HepG2 (cell line): Measurements from ENCODE around the gene MRPL36. TPM values are rescaled to one million over a fixed set of nuclear protein-coding genes. Genes with fewer than 3 reads are reported as not detected.

Source experiments
- ATAC-seq: fragments of 200-7000 bp; cut with Tn5 transposase; 3 replicates; pipeline ENCODE4 v1.9.1; 2020; ENCODE audit warnings: mild to moderate bottlenecking, moderate library complexity
- BruUV-seq: library from RNA; stranded (reverse); fragments of 400-500 nt; replicated peaks from 2 replicates; lab custom pipeline; 2021; lab: Mats Ljungman, UMichigan
- CTCF ChIA-PET: fragments of 300-600 bp; formaldehyde crosslinking; extraction: SDS; loops from one replicate; lab custom pipeline; 2021; ENCODE audit warnings: low total read pairs, inconsistent platforms, low intra/inter-chr PET ratio; lab: Yijun Ruan, JAX
- POLR2A ChIA-PET: fragments of 350-600 bp; sonication (Branson Sonifier 250); formaldehyde crosslinking; loops from one replicate; lab custom pipeline; 2020; ENCODE audit warnings: antibody characterized with exemption, inconsistent platforms; lab: Yijun Ruan, JAX
- DNase-seq: peaks from one replicate; pipeline ENCODE4 v3.0.0-alpha.2; 2015; ENCODE audit warnings: low spot score
- FAIRE-seq: peaks from 3 replicates; lab custom pipeline; 2011; peaks lifted over from hg19 to GRCh38; lab: Jason Lieb, UNC
- H2AFZ ChIP-seq: one replicate; pipeline ENCODE4 v1.6.1; 2011; ENCODE audit warnings: low read length, inconsistent platforms
- H3K27ac ChIP-seq: fragments of 300-600 bp; 3 replicates; pipeline ENCODE4 v1.8.0; 2011; ENCODE audit warnings: mixed run types, mild to moderate bottlenecking, mixed read lengths, low read length, inconsistent platforms; ENCODE audit not compliant: insufficient read depth; ENCODE audit errors: extremely low read length
- H3K27me3 ChIP-seq, 2 experiments: fragments of 200-600 bp in 1 of 2; 2 replicates in 1 of 2; 3 replicates in 1 of 2; pipeline versions ENCODE4 v1.6.0 to v1.8.0; 2011; ENCODE audit warnings: low read length in 2 of 2, mild to moderate bottlenecking in 2 of 2, moderate library complexity in 2 of 2, inconsistent platforms in 1 of 2; ENCODE audit not compliant: insufficient read depth in 2 of 2, control insufficient read depth in 1 of 2
- H3K36me3 ChIP-seq, 2 experiments: fragments of 200-600 bp in 1 of 2; replicated peaks in 1 of 2; 2 replicates in 1 of 2; 3 replicates in 1 of 2; pipeline versions ENCODE4 v1.5.1 to v1.8.0; 2011; ENCODE audit warnings: low read length in 2 of 2, inconsistent platforms in 1 of 2; ENCODE audit not compliant: insufficient read depth in 2 of 2, control insufficient read depth in 1 of 2
- H3K4me1 ChIP-seq: 2 replicates; pipeline ENCODE4 v1.5.1; 2012; ENCODE audit warnings: low read length, inconsistent platforms; ENCODE audit not compliant: insufficient read depth
- H3K4me2 ChIP-seq: 2 replicates; pipeline ENCODE4 v1.6.0; 2011; ENCODE audit warnings: low read depth, low read length, inconsistent platforms
- H3K4me3 ChIP-seq, 3 experiments: fragments of 200-600 bp in 1 of 3; sonication (generic), shearing (Covaris generic) in 1 of 3; replicated peaks in 1 of 3; 2 replicates each; pipeline ENCODE4 v1.5.1; 2011 to 2016; ENCODE audit warnings: low read length in 3 of 3, inconsistent platforms in 2 of 3, low read depth in 2 of 3, mild to moderate bottlenecking in 2 of 3, control low read depth in 1 of 3, mixed read lengths in 1 of 3; ENCODE audit not compliant: insufficient read depth in 1 of 3
- H3K79me2 ChIP-seq: one replicate; pipeline ENCODE4 v1.6.1; 2011; ENCODE audit warnings: low read length, inconsistent platforms; ENCODE audit not compliant: insufficient read depth
- H3K9ac ChIP-seq: 2 replicates; pipeline ENCODE4 v1.6.0; 2011; ENCODE audit warnings: mild to moderate bottlenecking, low read depth, low read length, inconsistent platforms; ENCODE audit not compliant: insufficient read depth
- H3K9me3 ChIP-seq: 2 replicates; pipeline ENCODE4 v1.5.1; 2012; ENCODE audit warnings: mild to moderate bottlenecking, low read length
- H4K20me1 ChIP-seq: 2 replicates; pipeline ENCODE4 v1.6.0; 2011; ENCODE audit warnings: inconsistent platforms, mild to moderate bottlenecking, low read length, moderate library complexity; ENCODE audit not compliant: insufficient read depth
- GATA4 ChIP-seq: sonication (generic); IDR thresholded peaks from 2 replicates; pipeline ENCODE4 v1.6.1; 2016; ENCODE audit warnings: antibody characterized with exemption, low read depth, borderline replicate concordance
- MLLT10 ChIP-seq: sonication (generic); formaldehyde crosslinking; IDR thresholded peaks from 2 replicates; pipeline ENCODE4 v1.4.0; 2020; ENCODE audit warnings: missing genetic modification reagents
- MXD4 ChIP-seq: IDR thresholded peaks from 2 replicates; pipeline ENCODE4 v1.6.1; 2016; ENCODE audit warnings: mild to moderate bottlenecking, missing biosample characterization, missing genetic modification reagents
- MXI1 ChIP-seq: IDR thresholded peaks from 3 replicates; pipeline ENCODE4 v1.6.1; 2012; ENCODE audit warnings: low read depth, low read length, inconsistent platforms, borderline replicate concordance
- PHF8 ChIP-seq: sonication (generic); formaldehyde crosslinking; IDR thresholded peaks from 2 replicates; pipeline ENCODE4 v1.5.0; 2020; ENCODE audit warnings: missing genetic modification reagents
- REPIN1 ChIP-seq: sonication (generic); formaldehyde crosslinking; IDR thresholded peaks from 2 replicates; pipeline ENCODE4 v1.8.0; 2022; ENCODE audit warnings: missing genetic modification reagents, low read depth, mild to moderate bottlenecking, borderline replicate concordance
- SSRP1 ChIP-seq: IDR thresholded peaks from 2 replicates; pipeline ENCODE4 v1.6.1; 2016; ENCODE audit warnings: control low read depth
- TRIM24 ChIP-seq: sonication (generic); formaldehyde crosslinking; IDR thresholded peaks from 2 replicates; pipeline ENCODE4 v1.8.0; 2022; ENCODE audit warnings: mild to moderate bottlenecking, missing genetic modification reagents
- ZNF121 ChIP-seq: sonication (generic); formaldehyde crosslinking; IDR thresholded peaks from 2 replicates; pipeline ENCODE4 v1.5.0; 2020; ENCODE audit warnings: mild to moderate bottlenecking, missing genetic modification reagents
- ZNF333 ChIP-seq: sonication (generic); formaldehyde crosslinking; IDR thresholded peaks from 2 replicates; pipeline ENCODE4 v1.4.0; 2020; ENCODE audit warnings: mild to moderate bottlenecking, missing genetic modification reagents, borderline replicate concordance
- WGBS: methylation state at CpG from one replicate; pipeline ENCODE4 v1.1.6; 2017; ENCODE audit warnings: low lambda C conversion rate; 5-methylcytosine and 5-hydroxymethylcytosine counted together
- in situ Hi-C: cut with HindIII; loops from 2 replicates; pipeline ENCODE4 v1.10.0; 2017; ENCODE audit warnings: low pct_unique_long_range_greater_than_20kb; ENCODE audit not compliant: extremely low pct_ligation_motif_present
- intact Hi-C: fragments of 100-400 bp; cut with micrococcal nuclease; formaldehyde crosslinking; loops from one replicate; pipeline ENCODE4 v1.10.0; 2022; ENCODE audit not compliant: unreplicated experiment
- polyA plus RNA-seq, 8 experiments: library from polyadenylated mRNA; depleted of rRNA in 3 of 8; stranded (reverse) in 7 of 8; unstranded in 1 of 8; fragments of >200 nt; fragmentation: Illumina TruSeq in 4 of 8; extraction: Trizol in 4 of 8; gene quantifications; 2 replicates each; pipeline versions ENCODE4 v1.2.1 to v1.2.3, GENCODE V29; 2011 to 2016; ENCODE audit warnings: low read depth in 4 of 8, missing spikeins in 1 of 8, mixed read lengths in 1 of 8; ENCODE audit not compliant: insufficient read depth in 1 of 8
- total RNA-seq, 5 experiments: library from RNA; depleted of rRNA; stranded (reverse); fragments of >200 nt; fragmentation: Illumina TruSeq; extraction: Trizol; gene quantifications; 2 replicates each; pipeline ENCODE4 v1.2.3, GENCODE V29; 2016; ENCODE audit warnings: low read depth in 1 of 5
- TF ChIP-seq, protein P1 (sequence below): IDR thresholded peaks from 2 replicates; pipeline ENCODE4 v1.6.1; 2016; ENCODE audit warnings: low read depth, control low read depth
- TF ChIP-seq, protein P2 (sequence below): sonication (generic); formaldehyde crosslinking; IDR thresholded peaks from 2 replicates; pipeline ENCODE4 v1.4.0; 2020; ENCODE audit warnings: missing genetic modification reagents, borderline replicate concordance
- TF ChIP-seq, protein P3 (sequence below): sonication (generic); formaldehyde crosslinking; IDR thresholded peaks from 2 replicates; pipeline ENCODE4 v1.9.0; 2021; ENCODE audit warnings: missing genetic modification reagents, mild to moderate bottlenecking, borderline replicate concordance
- TF ChIP-seq, protein P4 (sequence below): IDR thresholded peaks from 2 replicates; pipeline ENCODE4 v1.6.1; 2016

The MRPL36 gene
- total and polyA plus RNA-seq, 2 of the 13 experiments (the other 11 are each of a cell fraction or from before 2014, with no cell fraction given), result 71.3 to 113 TPM

DNA sequence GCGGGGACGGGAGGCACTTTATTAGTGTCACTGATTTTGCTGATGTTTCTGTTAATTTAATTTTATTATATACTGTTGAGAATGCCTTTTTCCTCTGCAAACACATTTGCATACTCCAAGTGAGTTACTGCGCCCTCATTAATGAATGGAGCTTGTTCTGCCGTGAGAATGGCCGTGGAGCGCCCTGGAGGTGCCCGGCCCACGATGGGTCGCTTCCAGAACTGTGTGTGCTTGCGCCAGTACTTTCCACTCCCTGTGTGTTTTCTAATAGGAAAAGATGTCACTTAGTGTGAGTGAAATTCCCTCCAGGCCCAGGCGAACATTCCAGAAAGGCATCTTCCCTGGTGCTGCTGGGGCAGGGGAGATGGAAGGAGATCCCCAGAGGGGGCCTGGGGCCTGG, 31.6 kb upstream of the MRPL36 start:
- Histone ChIP-seq H3K4me1 (no peaks in the 10 kb centered on the region), H3K27me3 (peaks cover 0 to 27% of the 10 kb centered on the region in 2 experiments; a peak in 4 of 5 replicates), H3K4me2 (no peak overlapping the region), H3K36me3 (0 out of 5 replicates have a peak, but pooled peaks cover 0 to 2% of the 10 kb centered on the region in 2 experiments)
- BruUV-seq, result no TSS peak
- no peak for TF ChIP-seq REPIN1 (CRISPR knock-in tag)
- TF ChIP-seq, protein P1, sequence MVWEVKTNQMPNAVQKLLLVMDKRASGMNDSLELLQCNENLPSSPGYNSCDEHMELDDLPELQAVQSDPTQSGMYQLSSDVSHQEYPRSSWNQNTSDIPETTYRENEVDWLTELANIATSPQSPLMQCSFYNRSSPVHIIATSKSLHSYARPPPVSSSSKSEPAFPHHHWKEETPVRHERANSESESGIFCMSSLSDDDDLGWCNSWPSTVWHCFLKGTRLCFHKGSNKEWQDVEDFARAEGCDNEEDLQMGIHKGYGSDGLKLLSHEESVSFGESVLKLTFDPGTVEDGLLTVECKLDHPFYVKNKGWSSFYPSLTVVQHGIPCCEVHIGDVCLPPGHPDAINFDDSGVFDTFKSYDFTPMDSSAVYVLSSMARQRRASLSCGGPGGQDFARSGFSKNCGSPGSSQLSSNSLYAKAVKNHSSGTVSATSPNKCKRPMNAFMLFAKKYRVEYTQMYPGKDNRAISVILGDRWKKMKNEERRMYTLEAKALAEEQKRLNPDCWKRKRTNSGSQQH (CRISPR knock-in tag), result no peak
- no peak for TF ChIP-seq SSRP1
- TF ChIP-seq MXD4, result no peak
- TF ChIP-seq, all 625 proteins: peak for 0
- intact Hi-C loops, result no loop called here
- no peak overlapping the region for H2AFZ ChIP-seq
- no peak overlapping the region for H3K9ac ChIP-seq
- FAIRE-seq (no peak), DNase-seq (no peak), ATAC-seq (no peak)
- no peaks in the 10 kb centered on the region for H3K79me2 ChIP-seq
- ChIA-PET CTCF (no interaction called here), POLR2A (no interaction called here)
- WGBS, result 92% methylated on average over 9 of the region's 11 CpGs
- no peak overlapping the region for H3K4me3 ChIP-seq
- no peaks in the 10 kb centered on the region for H4K20me1 ChIP-seq
- in situ Hi-C loops, result no loop called here
- no peak overlapping the region for H3K27ac ChIP-seq
- H3K9me3 ChIP-seq, result no peaks in the 10 kb centered on the region

DNA sequence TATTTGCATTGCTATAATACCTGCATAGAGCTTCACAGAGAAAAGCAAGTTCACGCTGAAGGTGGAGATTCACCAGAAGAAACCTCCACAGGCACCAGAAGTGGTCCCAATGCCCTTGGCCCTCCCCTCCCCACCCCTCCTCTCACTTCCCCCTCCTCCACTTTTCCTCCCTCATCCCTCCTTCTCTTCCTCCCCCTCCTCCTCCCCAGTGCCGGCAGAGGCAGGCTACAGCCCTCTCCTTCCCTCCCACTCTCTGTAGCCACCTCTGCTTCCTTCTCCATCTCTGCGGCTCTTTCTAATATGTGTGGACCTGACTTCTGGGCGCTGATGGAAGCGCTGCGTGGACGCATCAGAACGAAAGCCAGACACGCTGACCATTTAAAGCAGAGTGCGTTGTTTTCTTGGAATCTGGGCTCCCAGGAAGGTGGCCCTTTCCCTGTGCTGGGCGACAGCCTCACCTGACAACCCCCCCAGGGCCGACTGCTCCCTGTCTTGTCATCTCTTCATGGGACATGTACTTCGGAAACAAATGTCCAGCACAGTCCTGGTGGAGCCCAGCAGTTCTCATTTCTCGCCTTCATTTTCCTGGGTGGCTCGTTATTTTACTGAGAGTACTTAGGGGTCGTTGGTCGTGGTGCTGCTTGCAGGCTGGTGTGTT, 31.1 kb upstream of the MRPL36 start:
- Histone ChIP-seq H3K4me1 (no peaks in the 10 kb centered on the region), H3K9ac (no peak overlapping the region), H3K36me3 (0 out of 5 replicates have a peak, but pooled peaks cover 0 to 3% of the 10 kb centered on the region in 2 experiments), H3K4me3 (no peak overlapping the region), H2AFZ (no peak overlapping the region), H3K4me2 (no peak overlapping the region), H3K79me2 (no peaks in the 10 kb centered on the region), H3K27me3 (peaks cover 0 to 22% of the 10 kb centered on the region in 2 experiments; a peak in 4 of 5 replicates), H4K20me1 (no peaks in the 10 kb centered on the region), H3K27ac (no peak overlapping the region), H3K9me3 (no peaks in the 10 kb centered on the region)
- in situ Hi-C loops (no loop called here), intact Hi-C loops (no loop called here)
- ChIA-PET CTCF (no interaction called here), POLR2A (no interaction called here)
- FAIRE-seq (no peak), ATAC-seq (no peak), DNase-seq (no peak)
- no TSS peak for BruUV-seq
- WGBS, result 80% methylated on average over 17 of the region's 17 CpGs
- TF ChIP-seq, protein P2, sequence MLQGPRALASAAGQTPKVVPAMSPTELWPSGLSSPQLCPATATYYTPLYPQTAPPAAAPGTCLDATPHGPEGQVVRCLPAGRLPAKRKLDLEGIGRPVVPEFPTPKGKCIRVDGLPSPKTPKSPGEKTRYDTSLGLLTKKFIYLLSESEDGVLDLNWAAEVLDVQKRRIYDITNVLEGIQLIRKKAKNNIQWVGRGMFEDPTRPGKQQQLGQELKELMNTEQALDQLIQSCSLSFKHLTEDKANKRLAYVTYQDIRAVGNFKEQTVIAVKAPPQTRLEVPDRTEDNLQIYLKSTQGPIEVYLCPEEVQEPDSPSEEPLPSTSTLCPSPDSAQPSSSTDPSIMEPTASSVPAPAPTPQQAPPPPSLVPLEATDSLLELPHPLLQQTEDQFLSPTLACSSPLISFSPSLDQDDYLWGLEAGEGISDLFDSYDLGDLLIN (CRISPR knock-in tag), result no peak
- TF ChIP-seq GATA4 (no peak), ZNF121 (CRISPR knock-in tag) (no peak), ZNF333 (no peak), TRIM24 (CRISPR knock-in tag) (no peak), PHF8 (CRISPR knock-in tag) (no peak), MXI1 (no peak), MLLT10 (CRISPR knock-in tag) (no peak)
- TF ChIP-seq, protein P3, sequence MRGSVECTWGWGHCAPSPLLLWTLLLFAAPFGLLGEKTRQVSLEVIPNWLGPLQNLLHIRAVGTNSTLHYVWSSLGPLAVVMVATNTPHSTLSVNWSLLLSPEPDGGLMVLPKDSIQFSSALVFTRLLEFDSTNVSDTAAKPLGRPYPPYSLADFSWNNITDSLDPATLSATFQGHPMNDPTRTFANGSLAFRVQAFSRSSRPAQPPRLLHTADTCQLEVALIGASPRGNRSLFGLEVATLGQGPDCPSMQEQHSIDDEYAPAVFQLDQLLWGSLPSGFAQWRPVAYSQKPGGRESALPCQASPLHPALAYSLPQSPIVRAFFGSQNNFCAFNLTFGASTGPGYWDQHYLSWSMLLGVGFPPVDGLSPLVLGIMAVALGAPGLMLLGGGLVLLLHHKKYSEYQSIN (CRISPR knock-in tag), result no peak
- TF ChIP-seq, protein P4, sequence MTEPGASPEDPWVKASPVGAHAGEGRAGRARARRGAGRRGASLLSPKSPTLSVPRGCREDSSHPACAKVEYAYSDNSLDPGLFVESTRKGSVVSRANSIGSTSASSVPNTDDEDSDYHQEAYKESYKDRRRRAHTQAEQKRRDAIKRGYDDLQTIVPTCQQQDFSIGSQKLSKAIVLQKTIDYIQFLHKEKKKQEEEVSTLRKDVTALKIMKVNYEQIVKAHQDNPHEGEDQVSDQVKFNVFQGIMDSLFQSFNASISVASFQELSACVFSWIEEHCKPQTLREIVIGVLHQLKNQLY (CRISPR knock-in tag), result no peak
